Iris pigment epithelial cell (primary cell): ENCODE measurements around the gene KCTD1.

Source experiments
- DNase-seq: peaks from one replicate; pipeline ENCODE4 v3.0.0-alpha.2; 2011; ENCODE audit warnings: low read depth

KCTD1 gene

DNA sequence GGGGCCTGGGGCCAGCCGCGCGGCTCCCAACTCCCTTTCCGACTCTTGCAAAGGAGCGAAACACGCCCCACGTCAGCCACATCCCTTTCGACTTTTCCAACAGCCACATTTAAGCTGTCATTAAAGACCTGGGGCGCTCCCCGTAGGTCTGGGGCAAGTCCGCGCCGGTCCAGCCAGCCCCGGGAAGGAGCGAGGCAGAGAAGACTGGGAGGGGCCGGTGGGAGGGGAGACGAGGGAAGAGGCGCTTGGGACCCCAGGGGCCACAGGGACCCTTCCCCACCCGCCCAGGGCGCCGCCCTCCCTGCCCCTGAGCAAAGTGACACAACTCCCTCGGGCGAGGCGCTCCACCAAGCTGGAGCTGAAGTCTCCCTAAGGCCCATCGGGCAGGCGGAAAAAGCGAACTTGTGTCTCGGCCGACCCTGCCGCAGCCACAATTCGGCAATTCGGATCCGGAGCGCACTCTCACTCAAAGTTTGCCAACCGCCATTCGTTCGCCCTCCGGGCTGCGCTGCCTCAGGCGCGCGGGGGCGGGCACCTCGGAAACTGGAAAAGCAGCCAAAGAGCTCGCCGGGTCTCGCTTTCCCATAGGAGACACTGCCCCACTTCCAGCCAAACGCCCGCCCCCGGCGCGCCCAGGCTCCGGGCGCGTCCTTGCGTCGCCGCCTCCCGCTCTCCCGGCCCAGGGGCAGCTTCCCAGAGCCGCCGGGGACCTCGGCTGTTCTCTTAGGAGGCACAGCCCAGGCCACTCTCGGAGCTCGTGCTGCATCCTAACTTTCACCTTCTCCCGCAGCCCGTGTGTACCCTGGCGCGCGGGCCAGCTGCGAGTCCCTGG is 1.1 kb upstream of the KCTD1 start:
- DNase-seq, result peak; percentile 71

DNA sequence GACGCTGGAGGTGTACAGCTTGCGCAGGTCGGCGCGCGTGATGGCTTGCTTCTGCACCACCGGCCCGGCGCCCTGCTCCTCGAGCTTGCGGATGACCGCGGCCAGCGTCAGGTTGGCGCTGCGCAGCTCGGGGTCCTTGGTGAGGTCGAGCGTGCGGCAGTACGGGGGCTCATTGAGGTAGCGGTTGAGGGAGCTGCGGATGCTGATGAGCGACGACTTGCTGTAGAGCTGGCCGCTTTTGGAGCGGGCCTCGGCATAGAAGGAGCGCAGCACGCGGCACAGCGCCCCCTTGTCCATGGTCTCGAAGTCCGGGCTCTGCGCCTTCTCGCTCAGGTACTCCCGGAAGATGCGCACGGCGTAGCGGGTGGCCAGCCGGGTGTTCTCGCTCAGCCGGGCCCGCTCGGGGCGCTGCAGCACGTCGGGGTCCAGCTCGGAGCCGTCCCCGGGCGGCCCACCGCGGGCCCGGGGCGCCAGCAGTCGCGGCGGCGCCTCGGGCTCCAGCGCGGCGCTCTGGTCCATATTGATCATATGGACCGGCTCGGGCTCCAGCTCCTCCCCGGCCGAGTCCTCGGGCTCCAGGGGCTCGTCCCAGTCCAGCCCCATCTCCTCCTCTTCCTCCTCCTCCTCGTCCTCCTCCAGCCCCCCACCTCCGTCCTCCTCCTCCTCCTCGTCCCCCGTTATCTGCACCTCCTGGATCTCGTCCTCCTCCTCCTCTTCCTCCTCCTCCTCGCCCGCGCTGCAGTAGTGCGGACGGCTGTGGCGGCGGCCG is 523 bp downstream of the KCTD1 start:
- peak; percentile 91 for DNase-seq

DNA sequence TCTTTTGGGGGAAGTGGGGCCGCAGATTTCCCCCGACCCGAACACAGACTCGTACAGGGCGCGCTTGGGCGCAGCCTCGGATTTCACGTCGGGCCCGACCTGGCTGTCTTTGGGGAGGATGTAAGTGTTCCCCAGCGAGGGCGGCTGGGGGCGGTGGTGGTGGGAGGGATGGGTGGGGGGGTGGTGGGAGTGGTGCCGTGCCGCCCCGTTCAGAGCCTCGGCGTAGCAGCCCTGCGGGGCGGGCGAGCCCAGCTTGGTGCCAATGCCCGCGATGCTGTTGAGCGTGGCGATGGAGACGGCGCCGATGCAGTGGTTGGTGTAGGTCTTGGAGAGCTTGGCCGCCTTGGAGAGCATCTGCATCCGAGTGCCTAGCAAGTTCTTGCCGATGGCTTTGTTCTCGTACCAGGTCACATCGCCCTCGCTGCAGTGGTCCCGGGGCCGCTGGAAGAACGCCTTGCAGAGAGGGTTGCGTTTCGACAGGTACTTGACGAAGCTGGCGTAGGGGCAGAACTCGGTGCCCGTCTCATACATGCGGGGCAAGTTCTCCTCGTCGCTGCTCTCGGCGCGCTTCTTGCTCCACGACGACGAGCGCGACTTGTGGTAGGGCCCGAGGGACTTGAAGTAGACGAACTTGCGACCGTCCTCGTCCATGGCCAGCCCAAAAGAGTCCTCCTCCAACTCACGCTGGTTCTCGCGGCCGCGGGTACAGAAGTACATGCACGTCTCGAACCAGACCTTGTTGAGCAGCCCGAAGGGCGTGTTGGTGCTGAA is 1.3 kb downstream of the KCTD1 start:
- DNase-seq, result peak; percentile 43

DNA sequence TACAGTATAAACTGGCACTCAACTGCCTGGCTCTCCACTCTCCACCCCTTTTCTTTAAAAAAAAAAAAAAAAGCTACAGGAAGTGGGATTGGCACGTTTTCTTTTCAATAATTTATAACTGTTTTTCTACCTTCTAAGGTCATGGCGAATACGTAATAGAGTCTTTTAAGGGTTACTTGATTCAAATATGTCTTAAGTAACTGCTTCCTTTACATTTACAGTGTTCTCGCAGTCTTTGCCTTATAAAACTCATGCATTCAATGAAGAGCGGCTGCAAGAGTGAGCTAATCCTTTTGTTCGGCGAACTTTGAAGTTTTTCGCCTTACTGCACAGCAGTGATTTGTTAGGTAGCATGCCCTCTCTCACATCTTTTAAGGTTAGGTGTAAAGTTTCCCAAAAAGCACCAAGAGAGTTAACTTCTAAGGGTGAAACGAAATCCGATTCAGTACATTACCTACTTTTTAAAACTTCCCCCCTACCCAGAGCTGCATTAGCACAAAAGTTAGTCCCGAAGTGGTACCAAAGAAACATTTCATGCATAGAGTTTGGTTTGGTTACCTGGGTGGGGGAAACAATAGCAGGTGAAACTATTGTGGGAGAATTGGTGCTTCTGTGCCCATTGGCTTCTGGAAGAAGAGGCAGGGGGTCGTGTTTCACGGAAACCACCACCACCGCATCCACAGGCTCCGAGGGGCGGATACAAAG is 2.0 kb downstream of the KCTD1 start:
- peak; percentile 32 for DNase-seq

DNA sequence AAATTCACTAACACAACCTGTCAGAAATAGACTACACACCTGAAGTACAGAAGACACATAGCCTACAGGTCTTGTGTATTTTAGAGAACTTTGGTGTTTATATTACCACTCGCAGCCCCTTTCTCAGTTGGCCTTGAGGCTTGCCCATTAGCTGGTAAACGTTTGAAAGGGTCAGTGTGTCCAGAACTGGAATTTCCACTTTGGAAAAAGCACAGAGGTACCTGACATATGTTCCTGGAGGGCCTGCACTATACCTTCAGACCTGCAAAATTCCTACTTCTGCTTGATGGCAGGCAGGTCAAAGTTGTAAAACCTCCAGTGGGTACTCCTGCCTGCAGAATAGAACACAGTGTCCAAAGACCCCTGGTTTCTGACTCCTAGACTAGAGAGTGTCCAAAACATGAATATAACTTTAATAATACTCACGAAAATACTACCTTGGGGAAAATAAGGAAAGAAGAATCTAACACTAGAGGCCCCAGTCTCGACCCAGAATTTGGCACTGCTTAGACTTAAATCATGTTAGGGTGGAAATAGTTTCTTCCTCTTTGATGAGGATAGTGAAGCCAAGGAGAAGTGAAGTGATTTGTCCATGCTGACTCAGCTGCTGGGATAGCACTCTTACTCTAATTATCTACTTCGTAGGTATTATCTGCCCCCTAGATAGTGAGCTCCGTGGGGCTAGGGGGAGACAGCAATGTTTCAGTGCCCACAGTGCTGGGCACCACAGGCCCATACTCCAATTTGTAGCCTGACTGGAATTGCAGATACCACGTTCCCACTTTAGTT is 2.8 kb downstream of the KCTD1 start:
- no peak for DNase-seq

DNA sequence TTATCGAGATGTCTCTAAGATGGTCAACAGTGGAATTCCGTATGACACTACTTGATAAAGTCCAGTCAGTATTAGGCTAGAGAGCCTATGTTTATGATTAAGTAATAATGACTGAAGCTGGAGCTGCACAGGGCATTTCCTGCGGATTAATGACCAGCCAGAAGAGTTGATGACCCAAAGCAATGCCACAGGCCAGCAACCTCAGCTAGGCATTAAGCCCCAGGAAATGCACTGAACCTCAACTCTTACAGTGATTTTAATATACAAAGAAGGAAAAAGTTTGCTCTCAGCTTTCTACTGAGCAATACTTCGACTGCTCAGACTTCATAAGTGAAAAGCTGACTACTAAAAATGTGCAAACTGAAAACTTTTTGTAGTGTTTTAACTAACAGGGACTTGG is 3.9 kb downstream of the KCTD1 start:
- no peak for DNase-seq

DNA sequence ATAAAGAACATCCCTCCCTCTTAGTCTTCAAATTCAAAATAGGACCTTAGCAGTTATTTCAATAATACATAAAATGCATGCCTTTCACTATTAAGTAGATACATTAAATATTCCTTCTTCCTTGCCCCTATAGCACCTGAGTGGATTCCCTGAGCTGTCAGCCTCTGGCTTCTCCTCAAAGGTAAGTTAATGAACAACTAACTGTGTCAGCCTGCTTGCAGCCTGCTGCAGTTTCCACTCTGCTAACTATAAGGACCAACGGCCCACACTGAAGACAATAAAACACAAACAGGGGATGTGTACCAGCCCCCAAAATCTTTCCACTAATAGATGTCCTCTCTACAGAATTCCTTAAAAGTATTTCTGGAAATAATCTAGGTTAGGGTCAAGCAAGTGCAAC is 5.0 kb downstream of the KCTD1 start:
- no peak for DNase-seq

DNA sequence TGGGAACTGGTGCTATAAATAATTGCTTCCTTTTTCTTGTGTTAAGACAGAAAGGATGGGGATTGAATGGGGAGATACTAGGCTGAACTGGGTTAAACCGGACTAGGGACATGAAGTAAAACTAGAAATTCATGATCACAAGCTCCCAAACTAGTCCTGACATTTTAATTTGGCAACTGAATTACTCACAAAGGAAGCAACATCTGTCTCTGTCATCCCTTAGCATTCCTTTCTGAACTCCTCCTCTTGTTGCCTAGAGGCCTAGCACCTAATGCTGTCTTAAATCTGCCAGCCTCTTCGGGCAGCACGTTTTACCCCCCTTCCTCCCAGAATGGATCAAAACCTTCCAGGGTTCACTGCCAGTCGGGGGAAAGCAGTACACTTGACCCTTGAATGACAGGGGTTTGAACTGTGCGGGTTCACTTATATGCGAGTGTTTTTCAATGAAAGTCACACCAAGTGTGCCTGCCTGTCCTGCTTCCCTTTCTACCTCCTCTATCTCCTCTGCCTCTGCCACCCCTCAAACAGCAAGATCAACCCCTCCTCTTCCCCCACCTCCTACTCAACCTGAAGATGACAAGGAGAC is 8.2 kb downstream of the KCTD1 start:
- DNase-seq, result peak; percentile 41

DNA sequence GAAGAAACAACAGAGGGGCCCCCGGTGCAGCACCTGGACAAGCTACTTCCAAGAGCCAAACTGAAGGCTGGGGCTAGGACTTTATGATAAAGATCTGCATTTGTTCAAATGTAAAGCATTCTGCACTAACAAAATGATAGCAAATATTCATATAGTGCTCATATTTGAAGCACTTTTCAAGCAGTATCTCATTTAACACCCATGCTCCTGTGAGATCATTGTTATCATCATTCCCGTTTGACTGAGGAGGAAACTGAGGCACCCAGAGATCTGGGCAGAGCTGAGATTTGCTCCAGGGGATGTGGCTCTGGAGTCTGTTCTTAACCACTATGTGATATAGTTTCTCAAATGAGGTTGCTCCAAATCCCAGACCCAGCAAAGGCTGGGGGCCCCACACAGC is 9.8 kb downstream of the KCTD1 start:
- no peak for DNase-seq

DNA sequence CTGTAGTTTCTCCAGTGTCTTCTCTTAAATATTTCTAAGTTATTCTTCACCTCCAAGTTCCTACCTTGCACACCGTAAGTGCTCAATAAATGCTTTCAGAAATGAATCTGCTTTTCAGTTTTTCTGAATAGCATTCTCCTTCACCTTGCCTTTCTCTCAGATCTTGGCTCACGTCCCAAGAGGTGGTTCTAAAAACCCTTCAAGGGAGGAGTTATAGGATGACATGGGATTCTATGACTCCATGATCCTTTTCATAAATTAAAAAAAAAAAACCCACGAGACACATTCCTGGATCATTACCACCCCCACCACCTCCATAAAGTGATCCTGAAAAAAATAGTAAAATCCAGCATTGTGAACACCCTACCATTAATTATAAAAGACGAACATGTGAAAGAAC is 11.7 kb downstream of the KCTD1 start:
- DNase-seq, result no peak

DNA sequence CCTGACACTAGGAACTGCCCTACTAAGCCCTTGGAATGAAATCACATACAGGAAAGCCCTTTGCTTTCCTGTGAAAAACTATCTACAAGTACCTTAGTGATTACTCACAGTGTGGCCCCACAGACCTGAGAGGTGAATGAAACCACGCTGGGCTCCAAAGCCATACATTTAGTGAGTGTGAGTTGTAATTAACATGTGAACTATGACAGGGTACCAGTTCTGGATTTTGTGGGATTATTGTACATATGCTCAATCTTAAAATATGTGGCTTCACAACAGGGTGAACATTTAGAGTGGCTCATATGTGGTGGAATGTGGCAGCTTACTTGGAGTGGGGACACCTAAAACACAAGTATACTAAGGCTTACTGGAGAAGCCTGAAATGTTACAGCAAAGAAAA is 12.3 kb downstream of the KCTD1 start:
- no peak for DNase-seq

DNA sequence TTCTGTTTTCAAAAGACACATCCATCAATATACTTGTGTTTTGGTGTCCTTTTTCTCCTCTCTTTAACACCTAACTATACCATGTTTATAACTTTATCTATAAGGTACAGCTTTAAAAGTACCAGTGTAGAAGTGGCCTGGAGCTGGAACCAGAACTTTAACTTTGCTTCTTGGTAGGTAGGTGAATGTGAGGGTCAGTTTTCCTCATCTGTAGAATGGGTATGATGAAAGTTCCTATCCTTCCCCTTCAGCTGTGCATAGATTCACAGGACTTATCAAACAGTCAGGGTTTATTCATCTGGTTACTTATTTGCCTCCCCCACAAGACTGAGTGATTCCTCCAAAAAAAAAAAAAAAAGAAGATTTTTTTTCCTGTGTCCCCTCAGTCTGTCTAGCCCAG is 12.7 kb downstream of the KCTD1 start:
- no peak for DNase-seq

DNA sequence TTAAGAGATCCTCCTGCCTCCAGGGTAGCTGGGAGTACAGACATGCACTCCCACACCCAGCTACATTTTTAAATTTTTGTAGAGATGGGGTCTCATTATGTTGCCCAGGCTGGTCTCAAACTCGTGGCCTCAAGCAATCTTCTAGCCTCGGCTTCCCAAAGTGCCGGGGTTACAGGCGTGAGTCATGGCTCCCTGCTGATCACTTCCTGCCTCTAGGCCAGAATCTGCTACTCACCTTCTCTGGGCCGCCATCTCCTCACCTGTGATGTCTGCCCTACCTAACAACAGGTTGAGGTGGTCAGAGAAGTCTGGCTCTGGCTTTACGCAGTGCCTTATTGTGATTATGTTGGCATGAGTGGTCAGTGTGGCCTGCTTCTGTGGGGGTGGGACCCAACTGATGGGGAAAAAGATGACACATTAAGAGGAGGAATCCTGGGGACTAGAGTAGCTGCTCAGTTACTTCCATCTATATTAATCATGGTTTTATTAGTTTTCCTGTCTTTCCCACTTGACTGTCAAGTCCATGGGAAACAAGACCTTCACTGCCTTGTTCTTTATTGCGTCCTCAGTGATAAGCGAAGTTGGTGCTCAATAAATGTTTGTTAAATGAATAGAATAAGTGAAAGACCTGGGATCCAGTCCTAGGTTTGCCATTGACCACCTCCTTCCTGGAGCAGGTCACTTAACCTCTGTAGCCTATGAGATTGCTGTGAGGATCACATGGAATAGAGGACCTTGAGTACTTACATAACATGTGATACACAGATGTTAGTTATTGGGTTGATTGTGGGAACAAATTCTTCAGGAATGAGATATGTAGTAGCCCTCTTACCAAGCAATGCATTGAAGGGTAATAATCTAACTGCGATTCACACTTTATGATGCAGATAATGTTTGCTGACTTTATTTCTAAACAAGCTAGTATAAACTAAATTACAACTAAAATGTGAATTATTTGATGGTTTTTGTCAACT is 15.7 kb downstream of the KCTD1 start:
- DNase-seq, result no peak

DNA sequence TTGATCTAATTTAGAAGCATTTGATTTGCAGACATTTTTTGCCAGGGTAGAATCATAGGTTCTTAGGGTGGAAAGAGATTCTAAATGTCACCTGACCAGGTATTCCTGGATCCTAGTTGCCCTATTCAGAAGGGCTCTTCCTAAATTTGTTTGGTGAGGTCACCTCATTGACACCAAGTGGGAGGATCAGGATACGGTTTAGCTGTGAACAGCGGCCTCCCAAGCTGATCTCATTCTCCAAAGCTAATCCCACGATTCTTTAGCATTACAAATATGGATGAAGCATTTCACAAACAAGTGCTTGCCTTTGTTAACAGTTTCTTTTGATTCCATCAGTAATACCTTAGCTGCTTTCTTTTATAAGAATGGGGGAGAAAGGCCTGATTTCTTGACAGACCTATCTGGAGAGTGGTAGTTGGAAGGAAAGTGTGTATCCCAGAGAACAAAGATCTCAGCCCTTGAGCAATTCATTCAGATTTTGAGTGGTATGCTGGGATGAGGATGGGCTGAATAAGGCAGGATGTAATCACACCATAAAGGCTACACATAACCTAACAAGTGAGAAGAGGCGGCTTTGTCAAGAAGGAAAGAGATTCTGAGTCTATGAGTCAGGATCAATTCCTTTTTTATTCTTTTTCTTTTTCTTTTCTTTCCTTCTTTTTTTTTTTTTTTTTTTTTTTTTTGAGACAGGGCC is 16.6 kb downstream of the KCTD1 start:
- DNase-seq, result no peak

DNA sequence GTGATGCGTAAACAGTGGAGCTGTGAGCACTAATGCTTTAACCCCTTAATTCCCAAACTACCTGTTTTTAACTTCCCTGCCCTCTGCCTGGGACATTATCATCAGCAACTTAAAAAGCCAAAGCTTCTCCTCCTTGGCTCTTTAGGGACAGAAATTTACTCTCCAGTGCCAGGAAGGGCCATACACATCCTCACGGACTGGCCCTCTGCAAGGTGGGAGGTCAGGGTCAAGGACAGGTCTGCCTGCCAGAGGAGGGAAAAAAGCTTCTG is 21.5 kb downstream of the KCTD1 start:
- DNase-seq, result no peak

DNA sequence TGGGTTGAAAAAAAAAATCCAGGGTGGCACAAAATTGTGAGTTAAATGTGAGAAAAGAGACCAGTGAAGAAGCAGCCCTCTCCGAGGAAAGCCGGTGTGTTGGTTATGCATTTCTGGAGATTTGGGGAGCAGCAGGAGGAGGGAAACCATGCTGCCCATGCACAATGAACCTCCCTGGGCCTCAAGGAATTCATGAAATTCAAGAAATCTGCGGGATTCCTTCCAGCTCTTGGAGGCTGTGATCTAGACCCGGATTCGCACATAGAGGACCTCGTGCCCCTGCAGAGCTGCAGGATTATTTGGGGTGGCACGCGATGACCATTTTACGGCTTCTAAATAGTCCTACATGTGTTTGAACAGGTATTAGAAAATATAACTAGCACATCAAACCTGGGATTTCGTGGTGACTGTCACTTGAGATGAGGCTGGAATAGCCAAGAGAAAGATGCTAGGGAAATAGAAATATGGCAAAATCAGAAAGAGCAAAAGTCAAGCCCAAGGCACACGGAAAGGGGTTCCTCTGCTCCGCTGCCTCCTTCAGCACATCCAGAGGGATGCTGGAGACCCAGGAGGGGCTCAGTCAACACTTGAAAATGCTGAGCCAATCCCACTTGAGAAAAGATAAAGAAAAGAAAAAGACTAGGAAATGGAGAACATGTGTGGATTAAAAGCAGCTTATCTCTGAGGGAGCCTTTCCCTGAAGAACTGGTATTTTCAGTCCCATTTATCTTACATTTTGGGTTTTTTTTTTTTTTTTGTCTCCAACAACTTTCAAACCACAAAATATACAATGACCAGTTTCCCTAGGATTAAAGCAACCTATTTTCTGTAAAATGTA is 22.0 kb downstream of the KCTD1 start:
- no peak for DNase-seq

DNA sequence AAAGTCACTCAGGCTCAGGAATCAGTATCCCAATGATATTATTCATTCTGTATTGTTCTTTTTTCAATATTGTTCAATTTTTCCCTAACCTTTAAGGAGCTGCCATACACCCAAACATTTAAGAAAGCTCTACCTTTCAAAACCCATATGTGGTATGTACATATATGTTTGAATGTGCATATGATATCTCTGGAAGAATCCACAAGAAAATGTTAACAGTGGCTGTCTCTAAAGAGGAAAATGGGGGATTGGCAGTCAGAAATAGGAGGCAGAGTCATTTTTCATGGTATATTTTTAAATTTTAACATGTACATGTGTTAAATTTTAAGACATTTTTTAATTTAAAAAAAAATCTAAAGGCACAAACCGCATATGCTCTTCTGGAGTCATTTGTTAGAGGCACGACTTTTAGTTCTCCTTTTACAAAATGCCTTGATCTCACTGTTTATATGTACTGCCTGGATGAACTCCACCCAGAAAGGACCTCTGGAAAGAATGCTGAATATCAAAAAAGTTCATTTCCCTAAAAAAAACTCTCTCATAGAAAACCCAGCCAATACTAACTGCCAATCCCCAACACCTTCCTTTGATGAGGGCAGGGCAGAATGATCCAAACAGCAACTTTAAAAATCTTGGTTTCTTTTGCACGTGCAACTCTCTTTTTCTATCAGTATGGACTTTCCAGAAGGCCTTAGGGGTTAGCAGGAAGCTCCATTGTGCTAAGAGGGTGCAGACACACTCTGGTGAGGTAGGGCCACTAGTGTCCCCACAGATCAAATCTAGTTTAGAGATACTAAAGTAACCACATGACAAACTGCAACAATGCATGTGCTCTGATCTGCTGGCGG is 23.6 kb downstream of the KCTD1 start:
- DNase-seq, result no peak

DNA sequence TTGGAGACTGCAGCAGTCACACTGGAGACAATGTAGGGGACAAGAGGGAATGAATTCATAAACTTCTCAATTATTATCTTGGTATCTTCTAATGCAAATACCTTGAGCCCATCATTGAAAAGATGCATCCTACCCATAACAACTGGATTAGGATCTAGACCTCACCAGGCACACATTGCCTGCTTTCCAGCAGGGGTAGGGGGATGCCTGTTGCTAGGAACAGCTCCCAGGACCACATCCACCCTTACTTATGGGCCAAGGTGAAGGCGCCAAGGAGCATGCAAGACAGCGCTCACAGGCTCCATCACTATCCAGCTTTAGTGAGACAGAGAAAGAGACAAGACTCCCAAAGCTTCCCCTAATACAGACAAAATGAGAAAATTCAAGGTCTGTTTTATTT is 24.4 kb downstream of the KCTD1 start:
- DNase-seq, result no peak
